HEK293T (cell line): Measurements from ENCODE around the gene CABP4.

Experiments
- ELF4 ChIP-seq: fragments of 450-650 bp; IDR thresholded peaks from 2 replicates; pipeline ENCODE4 v1.6.1; 2017; ENCODE audit warnings: antibody characterized with exemption
- FOXK2 ChIP-seq: fragments of 450-650 bp; IDR thresholded peaks from 2 replicates; pipeline ENCODE4 v1.6.1; 2016; ENCODE audit warnings: mild to moderate bottlenecking
- HDGF ChIP-seq: fragments of 450-650 bp; IDR thresholded peaks from 2 replicates; pipeline ENCODE4 v1.6.1; 2017; ENCODE audit warnings: antibody characterized with exemption, borderline replicate concordance
- L3MBTL2 ChIP-seq: fragments of 450-650 bp; conservative IDR thresholded peaks from 2 replicates; pipeline ENCODE4 v1.6.1; 2016; ENCODE audit warnings: mild to moderate bottlenecking
- LEF1 ChIP-seq: fragments of 450-650 bp; IDR thresholded peaks from 2 replicates; pipeline ENCODE4 v1.6.1; 2017; ENCODE audit warnings: mild to moderate bottlenecking, borderline replicate concordance
- SP1 ChIP-seq: fragments of 450-650 bp; IDR thresholded peaks from 2 replicates; pipeline ENCODE4 v1.6.1; 2017
- SUZ12 ChIP-seq: fragments of 450-650 bp; IDR thresholded peaks from 2 replicates; pipeline ENCODE4 v1.6.1; 2016; ENCODE audit warnings: mild to moderate bottlenecking
- ZNF384 ChIP-seq: fragments of 450-650 bp; IDR thresholded peaks from 2 replicates; pipeline ENCODE4 v1.6.1; 2016

DNA sequence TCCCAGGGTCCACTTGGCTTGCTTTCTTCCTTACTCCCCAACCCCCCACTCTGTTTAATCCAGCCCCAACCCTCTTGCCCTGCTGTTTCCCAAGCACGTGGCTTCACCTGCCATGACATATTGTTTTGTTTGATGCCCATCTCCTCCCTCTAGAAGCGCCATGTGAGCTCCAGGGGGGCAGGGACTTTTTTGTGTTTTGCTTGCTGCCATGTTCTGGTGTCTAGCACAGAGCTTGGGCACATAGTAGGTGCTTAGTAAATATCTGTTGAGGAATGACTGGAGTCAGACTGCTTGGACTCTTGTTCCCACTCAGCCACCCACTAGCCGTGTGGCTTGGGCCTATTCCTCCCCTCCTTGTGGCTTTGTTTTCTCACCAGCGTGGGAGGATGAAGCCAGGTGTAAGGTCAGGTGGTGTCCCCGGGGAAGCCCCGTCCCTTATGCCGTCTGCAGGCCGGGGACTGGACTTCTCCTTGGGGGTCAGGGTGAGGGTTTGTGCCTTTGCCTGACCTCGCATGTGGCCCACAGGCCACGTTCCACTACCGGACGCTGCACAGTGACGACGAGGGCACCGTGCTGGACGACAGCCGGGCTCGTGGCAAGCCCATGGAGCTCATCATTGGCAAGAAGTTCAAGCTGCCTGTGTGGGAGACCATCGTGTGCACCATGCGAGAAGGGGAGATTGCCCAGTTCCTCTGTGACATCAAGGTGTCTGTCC is 31.5 kb downstream of the CABP4 start:
- no peak for TF ChIP-seq FOXK2
- TF ChIP-seq SP1, result no peak
- TF ChIP-seq ZNF384, result no peak
- no peak for TF ChIP-seq SUZ12
- TF ChIP-seq HDGF, result no peak
- no peak for TF ChIP-seq LEF1
- TF ChIP-seq ELF4, result no peak
- TF ChIP-seq L3MBTL2, result no peak
